Stimulated activated naive CD4-positive, alpha-beta T cell (primary cell): Measurements from ENCODE around the gene NEDD4.
A peak's percentile ranks its signal among the peaks of the same experiment; 100 is the strongest.
"Not testable (repeated sequence)": the region's sequence is repeated elsewhere in the genome, so short reads cannot be mapped to it uniquely, and the experiment has no call there.

ENCODE experiments used
- DNase-seq, 6 experiments: peaks; one replicate each; lab custom pipeline; 2025; lab: John Stamatoyannopoulos, UW

NEDD4 gene

DNA sequence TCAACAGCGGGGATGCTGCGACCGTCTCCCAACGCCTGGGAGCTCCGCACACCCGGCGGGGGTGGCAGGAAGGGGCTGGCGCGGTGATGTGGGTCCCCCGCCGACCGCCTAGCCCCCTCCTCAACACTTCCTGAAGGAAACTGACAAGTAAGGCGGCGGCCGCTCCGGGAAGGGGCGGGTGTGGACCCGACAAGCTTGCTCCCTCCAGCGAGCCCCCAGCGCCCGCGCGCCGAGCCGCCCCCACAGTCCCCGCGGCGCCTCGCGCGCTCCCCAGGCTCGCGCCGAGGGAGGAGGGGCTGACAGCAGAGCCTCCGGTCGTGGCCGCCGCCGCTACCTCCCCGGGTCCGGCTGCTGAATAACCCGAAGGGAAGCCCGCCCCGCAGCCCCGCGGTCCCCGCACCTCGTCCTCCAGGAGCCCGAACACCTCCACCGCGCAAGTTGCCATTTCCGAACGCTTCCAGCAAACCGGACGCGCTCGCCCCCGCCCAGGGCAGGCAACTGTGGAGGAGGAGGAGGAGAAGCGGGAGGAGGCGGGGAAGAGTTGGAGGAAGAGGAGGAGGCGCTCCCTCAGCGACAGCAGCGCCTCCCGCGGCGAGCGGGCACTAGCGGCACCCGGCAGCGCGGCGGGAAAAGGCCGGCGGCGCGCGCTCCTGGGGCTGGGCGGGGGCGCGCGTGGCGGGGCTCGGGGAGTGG is at the start of gene NEDD4:
Gene NEDD4 (minus strand): TSS at position 502 of the 693 bp plus-strand sequence. CDS start 57 bp downstream, at position 445.
- peak; percentile 37 to 79 (median 60) for DNase-seq

DNA sequence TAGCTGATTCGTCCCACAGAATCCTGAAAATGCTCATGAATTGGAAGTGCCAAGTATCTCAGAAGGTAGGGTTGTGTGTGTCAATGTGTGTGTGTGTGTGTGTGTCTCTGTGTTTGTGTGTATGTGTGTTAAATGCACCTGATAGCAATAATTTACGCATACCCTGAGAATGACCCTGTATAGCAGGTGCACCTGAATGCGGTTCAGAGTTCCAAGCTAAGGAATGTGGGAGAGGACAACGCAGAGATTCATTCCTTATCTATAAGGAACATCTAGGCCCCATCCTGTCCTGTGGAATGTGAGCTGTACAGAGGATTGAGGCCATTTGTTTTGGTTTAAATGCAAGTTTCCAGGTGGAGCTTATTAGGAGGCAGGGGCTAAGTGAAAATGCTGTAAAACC is 49.1 kb upstream of the NEDD4 start:
- no peak for DNase-seq

DNA sequence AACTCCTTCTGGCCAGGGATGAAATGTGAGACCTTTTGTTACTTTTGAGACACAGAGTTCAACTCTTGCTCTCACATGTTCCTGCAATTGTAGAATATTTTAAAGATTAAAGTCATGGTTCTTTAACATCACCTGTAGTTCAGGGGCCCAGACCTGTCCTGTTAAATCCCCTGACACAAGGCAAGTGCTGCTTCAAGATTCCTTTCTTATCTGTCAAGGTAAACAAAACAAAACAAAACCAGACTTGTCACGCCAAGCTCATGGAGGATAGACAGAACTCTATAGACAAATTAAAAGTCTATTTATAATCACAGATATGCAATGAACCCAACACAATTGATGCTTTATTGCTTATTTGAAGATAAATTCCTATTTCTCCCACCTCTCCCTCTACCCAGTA is 48.6 kb upstream of the NEDD4 start:
- no peak for DNase-seq

DNA sequence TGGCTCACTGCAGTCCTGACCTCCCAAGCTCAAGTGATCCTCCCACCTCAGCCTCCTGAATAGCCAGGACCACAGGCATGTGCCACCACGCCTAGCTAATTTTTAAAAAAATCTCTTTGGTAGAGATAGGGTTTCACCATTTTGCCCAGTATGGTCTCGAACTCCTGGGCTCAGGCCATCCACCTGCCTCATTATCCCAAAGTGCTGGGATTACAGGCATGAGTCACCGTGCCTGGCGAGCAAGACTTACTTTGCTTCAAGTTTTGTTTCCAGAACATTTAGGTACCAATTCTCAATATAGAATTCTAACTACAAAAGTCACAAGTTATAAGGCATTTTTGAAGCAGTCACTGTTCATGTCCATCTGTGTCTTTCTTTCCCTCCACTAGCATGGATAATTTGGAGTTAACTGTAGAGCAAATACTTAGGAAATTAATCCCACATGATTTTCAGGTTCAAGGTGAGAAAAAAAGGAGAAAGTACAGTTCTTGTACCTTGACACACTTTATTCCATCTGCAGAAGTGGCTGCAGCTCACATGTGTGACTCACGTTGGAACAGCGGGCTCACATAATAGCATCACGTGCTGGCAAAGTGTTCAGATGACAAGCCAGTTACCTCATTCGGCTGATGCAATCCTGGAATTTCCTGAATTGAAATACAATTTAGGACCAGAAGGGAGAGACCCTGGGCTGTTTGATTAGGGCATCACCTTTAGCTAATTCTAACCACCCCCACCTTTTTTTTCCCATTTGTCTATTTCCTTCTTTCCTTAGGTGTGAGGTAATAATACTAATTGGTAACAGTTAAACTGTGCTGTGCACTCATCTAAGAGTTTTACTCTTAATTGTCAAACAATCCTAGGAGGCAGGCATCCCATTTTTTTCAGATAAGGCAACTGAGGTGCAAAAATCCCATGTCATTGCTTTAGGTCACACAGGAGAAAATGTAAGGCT is 46.9 kb upstream of the NEDD4 start:
- no peak for DNase-seq

DNA sequence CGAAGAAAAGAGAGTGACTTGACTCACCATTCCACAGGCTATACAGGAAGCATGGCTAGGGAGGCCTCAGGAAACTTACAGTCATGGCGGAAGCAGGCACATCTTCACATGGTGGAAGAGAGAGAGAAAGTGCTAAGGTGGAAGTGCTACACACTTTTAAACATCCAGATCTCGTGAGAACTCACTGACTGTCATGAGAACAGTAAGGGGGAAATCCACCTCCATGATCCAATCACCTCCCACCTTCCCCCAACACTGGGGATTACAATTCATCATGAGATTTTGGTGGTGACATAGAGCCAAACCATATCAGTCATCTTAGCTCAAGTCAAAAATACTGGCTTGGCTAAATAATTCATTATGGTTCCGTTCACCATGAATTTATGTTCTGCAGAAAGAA is 45.3 kb upstream of the NEDD4 start:
- DNase-seq, result no peak

DNA sequence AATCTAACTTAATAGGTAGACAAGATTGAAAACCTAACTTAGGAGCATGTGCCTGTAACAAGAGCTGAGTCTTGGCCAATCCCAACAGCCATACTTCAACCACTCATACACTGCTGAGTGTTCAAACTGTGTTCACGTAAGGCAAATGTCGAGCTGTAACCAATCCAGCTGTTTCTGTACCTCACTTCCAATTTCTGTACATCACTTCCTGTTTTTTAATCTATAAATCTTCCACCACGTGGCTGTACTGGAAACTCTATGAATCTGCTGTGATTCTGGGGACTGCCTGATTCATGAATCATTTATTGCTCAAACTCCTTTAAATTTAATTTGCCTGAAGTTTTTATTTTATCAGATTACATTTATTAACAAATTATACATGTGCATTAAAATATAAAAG is 44.6 kb upstream of the NEDD4 start:
- DNase-seq, result peak in 4 of 6 experiments; percentile 3 to 50 (median 38)

DNA sequence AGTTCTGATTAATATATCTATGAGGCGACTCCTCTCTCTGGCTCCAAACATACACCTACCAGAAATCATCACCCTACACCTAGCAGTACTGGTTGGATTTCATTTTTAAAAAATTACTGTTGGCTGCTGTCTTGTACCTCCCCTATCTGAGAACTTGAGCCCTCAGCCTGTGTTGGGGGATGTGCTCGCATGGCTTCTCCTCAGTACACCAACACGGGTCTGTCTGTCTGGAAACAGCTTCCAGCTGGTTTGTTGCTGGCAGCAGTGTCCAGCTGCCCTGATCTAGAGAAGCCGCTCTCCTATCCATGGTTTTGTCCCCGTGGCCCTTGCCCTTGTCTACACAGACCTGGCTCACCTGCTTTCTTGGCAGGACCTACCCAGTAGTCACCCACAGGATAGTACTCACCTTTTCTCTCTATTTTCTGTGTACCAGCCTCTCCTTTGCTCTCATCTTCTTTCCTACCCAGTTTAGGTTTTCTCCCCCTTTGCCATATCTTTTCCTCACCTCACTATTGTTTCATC is 43.2 kb upstream of the NEDD4 start:
- no peak for DNase-seq

DNA sequence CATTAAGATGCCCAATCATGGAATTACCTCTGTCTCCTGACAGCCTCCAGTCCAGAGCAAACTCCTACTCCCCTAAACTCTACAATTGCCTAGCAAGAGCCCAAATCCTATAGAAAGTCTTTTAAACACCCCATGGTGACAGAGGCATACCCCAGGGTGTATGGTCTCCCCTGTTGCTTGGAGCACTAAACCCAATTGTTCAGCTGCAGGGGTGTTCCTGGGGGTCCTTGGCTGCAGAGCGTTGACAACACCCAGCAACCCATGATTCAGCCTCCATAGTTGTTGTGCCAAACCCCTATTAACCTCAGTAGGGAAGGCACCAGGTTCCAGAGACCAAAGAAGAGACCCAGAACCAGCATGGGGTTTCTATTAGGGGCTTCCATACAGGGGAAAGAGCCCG is 41.8 kb upstream of the NEDD4 start:
- no peak for DNase-seq

DNA sequence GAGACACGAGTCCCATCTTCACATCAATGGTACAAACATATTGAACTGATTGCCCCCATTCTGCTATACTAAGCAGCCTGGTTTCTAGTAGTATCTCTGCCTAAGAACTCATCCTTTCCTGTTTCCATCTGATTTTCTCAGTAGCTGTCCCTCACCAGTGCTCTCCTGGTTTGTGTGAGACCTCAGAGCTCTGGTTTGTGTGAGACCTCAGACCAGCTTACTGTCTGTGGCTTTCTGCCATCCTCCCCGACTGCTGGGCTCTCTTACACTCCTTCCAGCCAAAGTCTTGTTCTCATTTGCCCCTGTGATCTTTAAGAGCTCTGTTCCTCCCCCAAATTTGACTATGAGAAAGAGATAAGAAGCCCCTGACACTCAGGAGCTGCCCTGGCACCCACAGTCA is 41.1 kb upstream of the NEDD4 start:
- no peak for DNase-seq

DNA sequence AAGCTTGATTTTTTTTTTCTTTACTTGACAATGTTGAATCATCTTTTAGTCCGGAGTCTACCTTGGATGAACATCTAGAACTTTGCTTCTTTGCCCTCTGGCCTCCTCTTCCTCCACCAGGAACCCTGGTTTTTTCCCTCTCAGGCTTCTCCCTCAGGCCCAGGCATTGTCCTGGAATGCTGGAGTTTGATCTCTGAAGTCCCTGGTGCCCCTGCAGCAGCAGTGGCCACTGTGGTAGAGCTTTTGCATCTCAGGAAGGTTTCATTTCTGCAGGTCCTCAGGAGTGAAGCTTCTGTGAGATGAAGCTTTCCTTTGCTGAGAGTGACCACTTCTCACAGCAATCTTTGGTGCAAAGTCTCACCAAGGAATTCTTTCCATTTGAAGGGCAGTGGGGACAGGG is 39.0 kb upstream of the NEDD4 start:
- DNase-seq, result no peak

DNA sequence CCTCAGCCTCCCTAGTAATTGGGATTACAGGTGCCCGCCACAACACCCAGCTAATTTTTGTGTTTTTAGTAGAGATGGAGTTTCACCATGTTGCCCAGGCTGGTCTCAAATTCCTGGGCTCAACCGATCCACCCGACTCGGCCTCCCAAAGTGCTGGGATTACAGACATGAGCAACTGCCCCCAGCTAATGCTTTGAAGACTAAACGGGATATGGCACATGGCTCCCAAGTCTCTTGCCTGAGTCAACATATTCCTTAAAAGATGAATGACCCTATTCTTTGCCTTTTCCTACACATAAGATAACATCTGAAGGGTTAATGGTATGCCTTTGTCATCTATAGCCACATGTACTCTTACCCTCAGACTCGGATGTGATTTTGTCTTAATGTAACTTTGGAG is 38.4 kb upstream of the NEDD4 start:
- DNase-seq, result no peak

DNA sequence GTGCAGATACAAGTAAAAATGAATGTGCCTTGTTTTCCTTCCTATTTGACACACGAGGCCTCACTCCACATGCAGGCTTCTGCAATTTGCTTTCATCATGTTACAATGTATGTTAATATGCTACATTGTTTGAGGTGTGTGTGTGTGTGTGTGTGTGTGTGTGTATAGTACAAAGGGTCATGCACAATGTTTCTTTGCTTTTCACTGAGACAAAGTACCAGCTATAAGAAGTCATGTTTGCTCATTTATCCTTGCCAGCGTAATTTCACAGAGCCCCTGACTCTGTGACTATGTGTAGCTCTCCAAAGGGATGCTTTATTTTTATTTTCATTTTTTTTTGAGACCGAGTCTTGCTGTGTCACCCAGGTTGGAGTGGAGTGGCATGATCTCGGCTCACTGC is 38.0 kb upstream of the NEDD4 start:
- DNase-seq, result no peak

DNA sequence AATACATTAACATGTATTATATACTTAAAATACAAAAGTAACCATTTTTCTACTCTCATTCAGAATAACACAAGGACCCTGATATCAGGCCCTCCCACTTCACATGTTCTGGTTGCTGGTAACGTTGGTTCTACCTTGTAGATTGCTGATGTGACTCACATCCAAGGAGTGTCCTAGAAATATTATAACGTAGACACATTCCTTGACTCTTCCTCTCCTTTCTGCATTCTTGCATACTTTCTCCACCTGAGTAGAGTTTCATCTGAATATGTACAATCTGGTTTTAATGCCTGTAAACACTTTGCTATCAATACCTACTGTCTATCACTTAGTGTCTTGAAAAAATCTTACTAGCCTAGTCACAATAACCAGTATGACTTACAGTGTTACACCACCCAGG is 35.0 kb upstream of the NEDD4 start:
- DNase-seq, result no peak

DNA sequence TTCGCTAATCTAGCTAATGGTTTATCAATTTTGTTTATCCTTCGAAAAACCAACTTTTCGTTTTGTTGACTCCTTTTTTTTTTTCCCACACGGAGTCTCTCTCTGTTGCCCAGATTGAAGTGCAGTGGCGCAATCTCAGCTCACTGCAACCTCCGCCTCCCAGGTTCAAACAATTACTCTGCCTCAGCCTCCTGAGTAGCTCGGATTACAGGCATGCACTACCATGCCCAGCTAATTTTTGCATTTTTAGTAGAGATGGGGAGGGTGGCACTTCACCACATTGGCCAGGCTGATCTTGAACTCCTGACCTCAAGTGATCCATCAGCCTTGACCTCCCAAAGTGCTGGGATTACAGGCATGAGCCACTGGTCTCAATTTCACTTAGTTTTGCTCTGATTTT is 29.7 kb upstream of the NEDD4 start:
- DNase-seq, result not testable (repeated sequence)

DNA sequence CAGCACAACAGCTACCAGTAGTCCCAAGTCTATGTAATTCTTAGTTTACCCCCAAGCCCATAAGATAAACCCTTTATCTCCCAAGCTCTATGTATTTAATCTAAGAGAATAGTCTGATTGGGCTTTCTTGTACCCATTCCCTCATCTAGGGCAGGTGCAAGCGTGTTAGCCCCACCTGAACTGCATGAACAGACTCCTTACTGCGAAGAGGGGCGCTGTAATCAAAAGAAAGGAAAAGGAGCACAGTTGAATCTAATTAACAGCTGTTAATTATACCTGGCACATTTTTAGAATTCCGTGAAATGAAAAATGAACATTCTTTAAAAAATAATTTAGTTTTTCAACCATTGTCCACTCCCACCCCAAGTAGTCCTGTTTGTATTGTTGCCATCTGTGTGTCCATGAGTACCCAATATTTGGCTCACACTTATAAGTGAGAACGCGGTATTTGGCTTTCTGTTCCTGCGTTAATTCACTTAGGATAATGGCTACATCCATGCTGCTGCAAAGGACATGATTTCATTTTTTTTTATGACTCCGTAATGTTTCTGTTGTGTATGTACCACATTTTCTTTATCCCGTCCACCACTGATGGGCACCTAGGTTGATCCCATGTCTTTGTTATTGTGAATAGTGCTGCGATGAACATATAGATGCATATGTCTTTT is 26.5 kb upstream of the NEDD4 start:
- DNase-seq, result no peak

DNA sequence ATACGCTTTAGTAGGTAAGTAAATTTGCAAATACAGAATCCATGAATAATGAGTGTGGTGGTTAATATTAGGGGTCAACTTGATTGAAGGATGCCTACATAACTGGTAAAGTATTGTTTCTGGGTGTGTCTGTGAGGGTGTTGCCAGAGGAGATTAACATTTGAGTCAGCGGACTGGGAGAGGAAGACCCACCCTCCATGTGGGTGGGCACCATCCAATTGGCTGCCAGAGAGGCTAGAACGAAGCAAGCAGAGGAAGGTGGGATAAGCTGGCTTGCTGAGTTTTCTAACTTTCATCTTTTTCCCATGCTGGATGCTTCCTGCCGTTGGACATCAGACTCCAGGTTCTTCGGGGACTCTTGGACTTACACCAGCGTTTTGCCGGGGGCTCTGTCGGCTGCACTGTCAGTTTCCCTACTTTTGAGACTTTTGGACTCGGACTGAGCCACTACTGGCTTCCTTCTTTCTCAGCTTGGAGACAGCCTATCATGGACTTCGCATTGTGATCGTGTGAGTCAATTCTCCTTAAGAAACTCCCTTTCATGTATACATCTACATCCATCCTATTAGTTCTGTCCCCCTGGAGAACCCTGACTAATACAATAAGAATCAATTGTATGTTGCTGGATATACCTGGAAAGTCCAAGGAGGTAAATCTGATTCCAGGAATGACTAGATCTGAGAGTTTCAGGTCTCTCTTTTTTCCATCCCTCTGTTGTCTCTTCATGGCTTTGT is 25.8 kb upstream of the NEDD4 start:
- DNase-seq, result no peak

DNA sequence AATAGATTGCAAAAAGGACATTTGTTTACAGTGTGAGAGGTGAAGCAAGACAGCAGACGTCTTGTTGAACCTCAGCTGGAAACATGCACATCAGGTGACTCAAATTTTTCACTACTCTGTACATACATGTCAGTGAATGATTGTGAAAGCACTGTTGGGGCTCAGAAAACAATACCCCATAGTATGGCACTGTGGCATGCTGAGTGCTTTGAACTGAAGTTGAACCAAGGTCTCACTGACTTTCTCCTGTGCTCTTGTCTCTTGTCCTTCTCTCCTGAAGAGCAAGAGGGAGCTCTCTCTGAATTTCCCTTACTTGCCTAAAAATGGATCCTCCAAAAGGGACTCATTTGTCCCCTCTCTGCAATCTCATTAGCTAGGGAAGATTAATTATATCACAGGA is 24.5 kb upstream of the NEDD4 start:
- DNase-seq, result no peak

DNA sequence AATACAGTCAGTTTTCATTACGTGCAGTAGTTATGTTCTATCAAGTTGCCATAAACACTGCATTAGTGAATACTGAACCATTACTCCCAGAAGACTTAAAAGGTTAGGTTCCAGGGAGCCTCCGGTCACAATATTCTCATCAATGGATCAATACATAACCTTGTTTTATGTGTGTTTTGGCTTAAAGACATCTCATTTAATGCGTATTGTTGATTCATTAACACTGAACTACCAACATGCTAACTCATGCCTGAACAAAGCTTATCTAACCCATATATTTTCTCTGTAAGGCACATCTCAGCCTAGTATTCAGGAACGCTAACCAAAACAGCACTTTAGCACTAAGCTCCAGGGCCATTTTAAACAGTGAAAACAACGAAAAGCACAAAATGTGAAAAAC is 24.1 kb upstream of the NEDD4 start:
- DNase-seq, result no peak

DNA sequence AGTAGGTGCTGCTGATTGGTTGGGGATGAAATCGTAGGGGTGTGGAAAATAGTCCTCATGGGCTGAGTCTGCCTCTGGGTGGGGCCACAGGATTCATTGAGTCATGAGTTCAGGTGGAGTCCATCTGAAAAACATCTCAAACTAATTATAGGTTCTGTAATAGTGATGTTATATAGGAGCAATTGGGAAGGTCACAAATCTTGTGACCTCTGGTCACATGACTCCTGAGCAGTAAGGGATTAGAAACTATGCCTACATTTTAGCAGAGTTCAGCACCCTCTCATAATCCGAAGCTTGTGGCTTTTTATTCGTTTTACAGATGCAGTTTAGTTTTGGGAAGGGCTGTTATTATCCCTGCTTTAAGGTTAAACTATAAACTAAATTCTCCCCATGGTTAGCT is 22.9 kb upstream of the NEDD4 start:
- no peak for DNase-seq

DNA sequence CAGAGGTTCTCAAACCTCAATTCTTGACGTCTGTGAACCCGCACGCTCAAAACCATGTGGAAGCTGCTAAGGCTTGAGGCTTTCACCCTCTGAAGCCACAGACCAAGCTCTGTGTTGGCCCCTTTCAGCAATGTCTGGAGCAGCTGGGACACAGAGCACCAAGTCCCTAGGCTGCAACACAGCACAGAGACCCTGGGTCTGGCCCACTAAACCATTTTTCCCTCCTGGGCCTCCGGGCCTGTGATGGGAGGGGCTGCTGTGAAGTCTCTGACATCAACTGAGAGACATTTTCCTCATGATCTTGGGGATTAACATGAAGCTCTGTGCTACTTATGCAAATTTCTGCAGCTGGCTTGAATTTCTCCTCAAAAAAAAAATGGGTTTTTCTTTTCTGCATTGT is 21.3 kb upstream of the NEDD4 start:
- no peak for DNase-seq

DNA sequence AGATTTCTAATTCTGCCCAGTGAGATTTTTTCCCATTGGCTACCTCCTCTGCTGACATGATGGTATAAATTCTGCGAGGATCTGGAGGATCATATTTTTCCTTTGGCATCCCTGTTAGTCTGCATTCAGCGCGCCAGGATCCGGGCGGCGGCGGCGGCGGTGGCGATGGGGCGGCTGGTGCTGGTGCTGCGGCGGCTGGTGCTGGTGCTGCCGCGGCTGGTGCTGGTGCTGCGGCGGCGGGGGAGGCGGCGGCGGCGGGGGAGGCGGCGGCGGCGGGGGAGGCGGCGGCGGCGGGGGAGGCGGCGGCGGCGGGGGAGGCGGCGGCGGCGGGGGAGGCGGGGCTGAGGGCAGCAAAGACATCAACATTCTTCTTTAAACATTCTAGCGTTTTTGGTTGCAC is 13.6 kb upstream of the NEDD4 start:
- peak in 2 of 6 experiments; percentile 4 to 6 for DNase-seq

DNA sequence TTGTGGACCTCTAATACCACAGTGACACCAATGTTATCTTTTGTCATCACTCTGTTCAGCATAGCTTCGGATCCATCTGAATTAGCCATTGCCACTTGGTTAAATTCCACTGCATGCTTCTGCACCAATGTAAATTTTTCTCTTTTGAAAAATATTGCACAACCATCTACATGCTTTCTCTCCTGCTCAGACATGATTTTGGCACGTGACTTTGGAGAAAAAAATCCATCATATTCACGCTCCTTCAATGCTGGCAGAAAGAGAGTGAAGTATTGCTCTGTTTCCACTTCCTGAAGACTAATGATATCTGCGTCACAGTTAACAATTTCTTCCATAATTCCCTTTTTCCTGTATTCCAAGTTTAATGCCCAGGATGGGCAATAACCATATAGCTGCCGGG is 13.0 kb upstream of the NEDD4 start:
- not testable (repeated sequence) for DNase-seq
